Activated T-helper 17 cell treated with anti-CD3 and anti-CD28 coated beads, Interleukin-2, amount 50 U/mL, for 72 hours (primary cell): Measurements from ENCODE around the gene AQR. TPM values are rescaled to one million over a fixed set of nuclear protein-coding genes. Genes with fewer than 3 reads are reported as not detected.

Experiments
- ATAC-seq: fragments of 150-1000 bp; cut with Tn5 transposase; replicated peaks from 2 replicates; pipeline ENCODE4 v1.10.0; 2021; ENCODE audit warnings: mild to moderate bottlenecking, moderate library complexity
- H3K27ac Mint-ChIP-seq: one replicate; pipeline ENCODE4 v1.8.0; 2022; ENCODE audit warnings: mixed read lengths
- H3K27me3 Mint-ChIP-seq: one replicate; pipeline ENCODE4 v1.8.0; 2022; ENCODE audit warnings: mixed read lengths
- H3K36me3 Mint-ChIP-seq: one replicate; pipeline ENCODE4 v1.8.0; 2022; ENCODE audit warnings: low read depth, mild to moderate bottlenecking, mixed read lengths
- H3K4me1 Mint-ChIP-seq: one replicate; pipeline ENCODE4 v1.8.0; 2022; ENCODE audit warnings: mixed read lengths
- H3K4me3 Mint-ChIP-seq: one replicate; pipeline ENCODE4 v1.8.0; 2022; ENCODE audit warnings: mild to moderate bottlenecking, mixed read lengths
- H3K9me3 Mint-ChIP-seq: one replicate; pipeline ENCODE4 v1.8.0; 2022; ENCODE audit warnings: mixed read lengths
- total RNA-seq, 2 donors: library from RNA; stranded (reverse); gene quantifications; one replicate each; pipeline ENCODE4 v1.2.3, GENCODE V29; 2022

The AQR gene
- total RNA-seq = 10 to 100 TPM; 37.6 to 39.4 TPM

- peak; percentile 98 for ATAC-seq
- Mint-ChIP-seq H3K9me3 (no peaks in the 10 kb centered on the region), H3K4me3 (peak within 1 kb of the TSS; percentile 98), H3K36me3 (peaks cover 41% of the 10 kb centered on the region), H3K27ac (peak within 1 kb of the TSS; percentile 98), H3K4me1 (peaks cover 31% of the 10 kb centered on the region), H3K27me3 (no peaks in the 10 kb centered on the region)
Measured at GRCh38 chr15:34969340-34970097, at the start of gene AQR. Gene AQR (minus strand): TSS chr15:34969742. CDS start chr15:34969613, 129 bp downstream.

- no peak for ATAC-seq
- H3K27me3 Mint-ChIP-seq = peaks cover 7% of the 10 kb centered on the region
Measured at GRCh38 chr15:35014241-35014640, 44.7 kb upstream of the AQR start.

GRCh38 chr15:35013370-35013769 lies 43.8 kb upstream of the AQR start:
- no peaks in the 10 kb centered on the region for H3K4me1 Mint-ChIP-seq
- no peak for ATAC-seq
- peaks cover 7% of the 10 kb centered on the region for H3K27me3 Mint-ChIP-seq
- H3K27ac Mint-ChIP-seq = no peak overlapping the region
- no peaks in the 10 kb centered on the region for H3K9me3 Mint-ChIP-seq
- no peaks in the 10 kb centered on the region for H3K36me3 Mint-ChIP-seq
- no peak overlapping the region for H3K4me3 Mint-ChIP-seq

More at GRCh38 chr15:35014241-35014640, 44.7 kb upstream of the AQR start:
- H3K4me1 Mint-ChIP-seq = no peaks in the 10 kb centered on the region
- H3K9me3 Mint-ChIP-seq = no peaks in the 10 kb centered on the region
- no peaks in the 10 kb centered on the region for H3K36me3 Mint-ChIP-seq
- H3K27ac Mint-ChIP-seq = no peak overlapping the region
- no peak overlapping the region for H3K4me3 Mint-ChIP-seq

GRCh38 chr15:35007397-35007796 lies 37.9 kb upstream of the AQR start:
- no peaks in the 10 kb centered on the region for H3K9me3 Mint-ChIP-seq
- no peak overlapping the region for H3K27ac Mint-ChIP-seq
- ATAC-seq = no peak
- no peaks in the 10 kb centered on the region for H3K36me3 Mint-ChIP-seq
- no peaks in the 10 kb centered on the region for H3K4me1 Mint-ChIP-seq
- H3K4me3 Mint-ChIP-seq = no peak overlapping the region
- H3K27me3 Mint-ChIP-seq = no peaks in the 10 kb centered on the region

GRCh38 chr15:35005933-35006332 lies 36.4 kb upstream of the AQR start:
- no peaks in the 10 kb centered on the region for H3K27me3 Mint-ChIP-seq
- H3K4me1 Mint-ChIP-seq = no peaks in the 10 kb centered on the region
- no peak for ATAC-seq
- H3K27ac Mint-ChIP-seq = no peak overlapping the region
- no peak overlapping the region for H3K4me3 Mint-ChIP-seq
- H3K36me3 Mint-ChIP-seq = no peaks in the 10 kb centered on the region
- H3K9me3 Mint-ChIP-seq = no peaks in the 10 kb centered on the region

- peaks cover 1% of the 10 kb centered on the region for H3K27me3 Mint-ChIP-seq
- ATAC-seq = no peak
Measured at GRCh38 chr15:35003928-35004327, 34.4 kb upstream of the AQR start.

GRCh38 chr15:35000511-35000910 lies 31.0 kb upstream of the AQR start:
- H3K36me3 Mint-ChIP-seq = no peaks in the 10 kb centered on the region
- no peaks in the 10 kb centered on the region for H3K4me1 Mint-ChIP-seq
- no peak overlapping the region for H3K27ac Mint-ChIP-seq
- H3K9me3 Mint-ChIP-seq = no peaks in the 10 kb centered on the region
- ATAC-seq = no peak
- H3K27me3 Mint-ChIP-seq = peaks cover 10% of the 10 kb centered on the region
- H3K4me3 Mint-ChIP-seq = no peak overlapping the region

More at GRCh38 chr15:35003928-35004327, 34.4 kb upstream of the AQR start:
- H3K4me3 Mint-ChIP-seq = no peak overlapping the region
- no peaks in the 10 kb centered on the region for H3K36me3 Mint-ChIP-seq
- no peaks in the 10 kb centered on the region for H3K4me1 Mint-ChIP-seq
- H3K9me3 Mint-ChIP-seq = no peaks in the 10 kb centered on the region
- no peak overlapping the region for H3K27ac Mint-ChIP-seq

- Mint-ChIP-seq H3K4me1 (no peaks in the 10 kb centered on the region), H3K9me3 (no peaks in the 10 kb centered on the region), H3K27ac (no peak overlapping the region), H3K4me3 (no peak overlapping the region), H3K27me3 (peaks cover 10% of the 10 kb centered on the region), H3K36me3 (no peaks in the 10 kb centered on the region)
- ATAC-seq = no peak
Measured at GRCh38 chr15:34999906-35000305, 30.4 kb upstream of the AQR start.

GRCh38 chr15:34994925-34995324 lies 25.4 kb upstream of the AQR start:
- peaks cover 15% of the 10 kb centered on the region for H3K4me1 Mint-ChIP-seq
- peaks cover 10% of the 10 kb centered on the region for H3K27me3 Mint-ChIP-seq
- no peaks in the 10 kb centered on the region for H3K36me3 Mint-ChIP-seq
- ATAC-seq = no peak
- no peaks in the 10 kb centered on the region for H3K9me3 Mint-ChIP-seq
- no peak overlapping the region for H3K27ac Mint-ChIP-seq
- no peak overlapping the region for H3K4me3 Mint-ChIP-seq

- no peaks in the 10 kb centered on the region for H3K9me3 Mint-ChIP-seq
- H3K27me3 Mint-ChIP-seq = peaks cover 8% of the 10 kb centered on the region
- peak; percentile 92 for ATAC-seq
- H3K27ac Mint-ChIP-seq = peak overlapping the region; percentile 97
- peak overlapping the region; percentile 84 for H3K4me3 Mint-ChIP-seq
- H3K4me1 Mint-ChIP-seq = peaks cover 15% of the 10 kb centered on the region
- H3K36me3 Mint-ChIP-seq = no peaks in the 10 kb centered on the region
Measured at GRCh38 chr15:34993877-34994276, 24.3 kb upstream of the AQR start.

- Mint-ChIP-seq H3K27me3 (peaks cover 4% of the 10 kb centered on the region), H3K27ac (peak overlapping the region; percentile 97), H3K4me3 (peak overlapping the region; percentile 84), H3K4me1 (peaks cover 15% of the 10 kb centered on the region), H3K36me3 (no peaks in the 10 kb centered on the region), H3K9me3 (no peaks in the 10 kb centered on the region)
- peak; percentile 85 for ATAC-seq
Measured at GRCh38 chr15:34993412-34993811, 23.9 kb upstream of the AQR start.

GRCh38 chr15:34988027-34988902 lies 18.7 kb upstream of the AQR start, which contains the start of gene ZNF770:
Gene ZNF770 (minus strand): TSS chr15:34988287. CDS start chr15:34983434, 4,853 bp downstream.
- Mint-ChIP-seq H3K4me3 (peak within 1 kb of the TSS; percentile 85), H3K36me3 (peaks cover 43% of the 10 kb centered on the region), H3K27ac (peak within 1 kb of the TSS; percentile 99), H3K9me3 (no peaks in the 10 kb centered on the region), H3K4me1 (peaks cover 11% of the 10 kb centered on the region), H3K27me3 (no peaks in the 10 kb centered on the region)
- ATAC-seq = peak; percentile 87

- Mint-ChIP-seq H3K27me3 (no peaks in the 10 kb centered on the region), H3K4me3 (peak overlapping the region; percentile 85), H3K36me3 (peaks cover 49% of the 10 kb centered on the region), H3K9me3 (no peaks in the 10 kb centered on the region), H3K4me1 (peaks cover 7% of the 10 kb centered on the region), H3K27ac (peak overlapping the region; percentile 99)
- no peak for ATAC-seq
Measured at GRCh38 chr15:34987609-34988026, 18.1 kb upstream of the AQR start.

GRCh38 chr15:34986771-34987480 lies 17.4 kb upstream of the AQR start:
- ATAC-seq = no peak
- Mint-ChIP-seq H3K36me3 (peaks cover 56% of the 10 kb centered on the region), H3K4me3 (peak overlapping the region; percentile 85)

More at GRCh38 chr15:34986771-34987480, 17.4 kb upstream of the AQR start:
- Mint-ChIP-seq H3K4me1 (peaks cover 8% of the 10 kb centered on the region), H3K9me3 (no peaks in the 10 kb centered on the region), H3K27ac (peak overlapping the region; percentile 99), H3K27me3 (no peaks in the 10 kb centered on the region)
